AG04449 (cell line): ENCODE measurements around the gene CYP4F22.
"Not testable (repeated sequence)": the region's sequence is repeated elsewhere in the genome, so short reads cannot be mapped to it uniquely, and the experiment has no call there.

Experiments
- CTCF ChIA-PET: fragments of 350-600 bp; formaldehyde crosslinking; extraction: SDS; loops from one replicate; lab custom pipeline; 2021; ENCODE audit warnings: antibody characterized with exemption; lab: Yijun Ruan, JAX
- POLR2A ChIA-PET: fragments of 400-600, 350-600 bp; formaldehyde crosslinking; extraction: SDS; loops from one replicate; lab custom pipeline; 2020; ENCODE audit warnings: antibody characterized with exemption, inconsistent platforms; lab: Yijun Ruan, JAX
- DNase-seq: peaks from one replicate; pipeline ENCODE4 v3.0.0-alpha.2; 2010; ENCODE audit warnings: low read depth, low spot score
- H3K4me3 ChIP-seq: 2 replicates; pipeline ENCODE4 v1.5.1; 2011; ENCODE audit warnings: low read depth, mild to moderate bottlenecking, control low read depth, low read length
- TF ChIP-seq, protein P1 (sequence below): IDR thresholded peaks from one replicate; pipeline ENCODE4 v1.5.1; 2011; ENCODE audit warnings: mild to moderate bottlenecking, moderate library complexity, low read length, control low read depth, inconsistent platforms; ENCODE audit not compliant: insufficient read depth; ENCODE audit errors: missing control alignments

CYP4F22 gene

DNA sequence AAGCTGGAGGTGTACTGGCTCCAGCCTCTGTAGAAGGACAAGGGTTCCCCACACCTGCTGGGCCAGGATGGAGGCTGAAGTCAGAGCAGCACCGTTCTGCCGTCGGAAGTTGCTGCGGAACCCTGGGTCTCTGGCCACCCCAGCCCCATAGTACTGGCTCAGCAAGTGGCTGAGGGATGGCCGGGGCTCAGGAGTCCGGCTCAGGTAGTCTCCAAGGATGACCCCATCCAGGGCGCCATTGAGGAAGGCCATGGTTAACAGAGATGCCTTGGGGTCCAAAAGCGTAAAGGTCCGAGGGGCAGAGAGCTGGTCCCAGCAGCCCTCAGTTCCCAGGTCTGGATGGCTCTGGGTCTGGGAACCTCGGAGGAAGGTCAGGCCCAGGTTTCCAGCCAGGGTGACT lies 32.7 kb upstream of the CYP4F22 start:
- TF ChIP-seq, protein P1, sequence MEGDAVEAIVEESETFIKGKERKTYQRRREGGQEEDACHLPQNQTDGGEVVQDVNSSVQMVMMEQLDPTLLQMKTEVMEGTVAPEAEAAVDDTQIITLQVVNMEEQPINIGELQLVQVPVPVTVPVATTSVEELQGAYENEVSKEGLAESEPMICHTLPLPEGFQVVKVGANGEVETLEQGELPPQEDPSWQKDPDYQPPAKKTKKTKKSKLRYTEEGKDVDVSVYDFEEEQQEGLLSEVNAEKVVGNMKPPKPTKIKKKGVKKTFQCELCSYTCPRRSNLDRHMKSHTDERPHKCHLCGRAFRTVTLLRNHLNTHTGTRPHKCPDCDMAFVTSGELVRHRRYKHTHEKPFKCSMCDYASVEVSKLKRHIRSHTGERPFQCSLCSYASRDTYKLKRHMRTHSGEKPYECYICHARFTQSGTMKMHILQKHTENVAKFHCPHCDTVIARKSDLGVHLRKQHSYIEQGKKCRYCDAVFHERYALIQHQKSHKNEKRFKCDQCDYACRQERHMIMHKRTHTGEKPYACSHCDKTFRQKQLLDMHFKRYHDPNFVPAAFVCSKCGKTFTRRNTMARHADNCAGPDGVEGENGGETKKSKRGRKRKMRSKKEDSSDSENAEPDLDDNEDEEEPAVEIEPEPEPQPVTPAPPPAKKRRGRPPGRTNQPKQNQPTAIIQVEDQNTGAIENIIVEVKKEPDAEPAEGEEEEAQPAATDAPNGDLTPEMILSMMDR, result no peak

DNA sequence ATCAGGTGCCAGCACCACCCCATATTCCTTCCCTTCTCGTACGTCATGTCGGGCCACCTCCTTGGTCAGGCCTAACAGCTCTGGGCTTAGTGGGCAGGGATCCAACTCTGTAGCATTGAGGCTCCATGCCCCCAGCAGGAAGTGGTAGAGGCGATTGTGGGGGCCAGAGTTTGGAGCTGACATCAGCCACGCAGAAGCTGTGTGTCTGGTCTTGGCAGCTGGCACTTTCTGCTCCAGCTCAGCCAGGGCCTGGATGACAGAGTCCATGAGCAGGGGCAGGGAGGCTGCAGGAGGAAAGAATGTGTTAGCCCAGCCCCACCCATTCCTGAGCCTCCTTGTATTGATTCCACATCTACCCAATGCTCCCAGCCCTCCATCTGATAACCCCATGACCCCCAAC lies 32.0 kb upstream of the CYP4F22 start:
- no peak for DNase-seq
- CTCF ChIA-PET, result interaction anchor here (1.0 kb wide), 1 partner anchor 9 kb away, joined by 3 read pairs; no protein-coding TSS in a partner anchor

More for the DNA sequence above, 32.7 kb upstream of the CYP4F22 start:
- POLR2A ChIA-PET, result no interaction called here
- H3K4me3 ChIP-seq, result no peak overlapping the region
- DNase-seq, result no peak
- CTCF ChIA-PET, result no interaction called here

DNA sequence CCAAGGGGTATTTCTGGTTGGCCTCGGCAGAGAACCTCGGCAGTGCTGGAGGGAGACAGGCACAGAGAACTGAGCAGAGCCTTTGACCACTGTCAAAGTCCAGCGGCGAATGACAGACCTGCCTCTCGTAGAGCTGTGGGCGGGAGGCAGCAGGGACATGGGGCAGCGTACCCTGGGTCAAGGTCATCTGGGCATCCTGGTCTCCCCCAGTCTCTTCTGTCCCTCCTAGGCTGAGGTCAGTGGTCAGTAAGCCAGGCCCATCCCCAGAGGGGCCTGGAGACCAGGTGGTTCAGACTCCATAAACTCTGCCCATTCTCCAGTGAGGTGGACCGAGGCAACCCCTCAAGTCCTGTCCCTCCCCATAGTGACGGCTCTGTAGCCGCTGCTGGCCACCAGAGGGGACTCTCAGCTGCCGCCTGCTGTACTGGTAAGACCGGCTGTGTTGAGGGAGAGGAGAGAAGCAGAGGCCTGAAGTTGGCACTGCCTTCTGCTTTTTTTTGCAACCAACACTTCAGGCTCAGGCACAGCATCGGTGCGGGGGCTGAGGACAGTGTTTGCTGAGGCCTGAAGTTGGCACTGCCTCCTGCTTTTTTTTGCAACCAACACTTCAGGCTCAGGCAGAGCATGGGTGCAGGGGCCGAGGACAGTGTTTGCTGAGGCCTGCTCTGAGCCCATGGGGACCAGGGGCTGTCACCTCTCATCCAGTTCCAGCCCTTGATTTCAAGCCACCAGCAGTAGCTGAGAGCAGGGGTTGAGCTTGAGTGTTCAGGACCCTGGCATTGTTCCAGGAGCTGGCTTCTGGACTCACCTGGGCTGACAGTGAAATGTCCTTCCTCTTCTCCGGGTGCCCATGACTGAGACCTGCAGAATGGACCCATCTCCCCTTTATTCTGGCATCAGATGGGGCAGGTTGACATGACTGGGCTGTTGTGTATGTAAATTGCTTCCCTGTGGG lies 28.7 kb upstream of the CYP4F22 start, which contains the start of gene PGLYRP2:
PGLYRP2 (minus strand) TSS at position 111 of the 955 bp plus-strand sequence. CDS start 130 bp downstream, outside the sequence.
- DNase-seq, result no peak
- CTCF ChIA-PET, result no interaction called here
- H3K4me3 ChIP-seq, result no peak within 1 kb of the TSS

More for the DNA sequence above, 32.0 kb upstream of the CYP4F22 start:
- TF ChIP-seq, protein P1, result no peak
- POLR2A ChIA-PET, result no interaction called here
- no peak overlapping the region for H3K4me3 ChIP-seq

DNA sequence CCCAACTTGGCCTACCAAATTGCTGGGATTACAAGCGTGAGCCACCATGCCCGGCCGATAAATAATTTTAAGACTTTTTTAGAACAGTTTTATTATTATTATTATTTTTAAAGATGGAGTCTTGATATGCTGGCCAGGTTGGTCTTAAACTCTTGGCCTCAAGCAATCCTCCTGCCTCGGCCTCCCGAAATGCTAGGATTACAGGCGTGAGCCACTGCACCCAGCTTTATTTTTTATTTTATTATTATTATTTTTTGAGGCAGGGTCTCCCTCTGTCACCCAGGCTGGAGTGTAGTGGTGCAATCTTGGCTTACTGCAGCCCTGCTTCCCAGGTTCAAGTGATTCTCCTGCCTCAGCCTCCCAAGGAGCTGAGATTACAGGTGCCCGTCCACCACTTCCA lies 27.3 kb upstream of the CYP4F22 start:
- DNase-seq, POLR2A ChIA-PET, H3K4me3 ChIP-seq: not testable (repeated sequence)
- CTCF ChIA-PET, result interaction anchor here (0.9 kb wide), 1 partner anchor 389 kb away, joined by 3 read pairs; no protein-coding TSS in a partner anchor

More for the DNA sequence above, 28.7 kb upstream of the CYP4F22 start, which contains the start of gene PGLYRP2:
- TF ChIP-seq, protein P1, result no peak
- POLR2A ChIA-PET, result no interaction called here

DNA sequence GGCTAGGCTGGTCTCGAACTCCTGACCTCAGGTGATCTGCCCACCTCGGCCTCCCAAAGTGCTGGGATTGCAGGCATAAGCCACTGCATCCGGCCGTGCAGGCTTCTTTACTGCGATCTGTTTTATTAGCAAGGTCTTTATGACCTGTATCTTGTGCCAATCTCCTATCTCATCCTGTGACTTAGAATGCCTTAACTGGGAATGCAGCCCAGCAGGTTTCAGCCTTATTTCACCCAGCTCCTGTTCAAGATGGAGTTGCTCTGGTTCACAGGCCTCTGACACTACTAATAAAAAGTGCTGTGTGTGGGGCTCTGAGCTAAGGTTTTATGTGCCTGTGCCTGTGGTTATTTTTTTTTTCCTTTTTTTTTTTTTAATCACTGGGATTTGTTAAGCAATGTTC lies 22.6 kb upstream of the CYP4F22 start:
- POLR2A ChIA-PET, DNase-seq, H3K4me3 ChIP-seq: not testable (repeated sequence)
- CTCF ChIA-PET, result interaction anchor here (0.8 kb wide), 1 partner anchor 26 kb away, joined by 3 read pairs; no protein-coding TSS in a partner anchor

DNA sequence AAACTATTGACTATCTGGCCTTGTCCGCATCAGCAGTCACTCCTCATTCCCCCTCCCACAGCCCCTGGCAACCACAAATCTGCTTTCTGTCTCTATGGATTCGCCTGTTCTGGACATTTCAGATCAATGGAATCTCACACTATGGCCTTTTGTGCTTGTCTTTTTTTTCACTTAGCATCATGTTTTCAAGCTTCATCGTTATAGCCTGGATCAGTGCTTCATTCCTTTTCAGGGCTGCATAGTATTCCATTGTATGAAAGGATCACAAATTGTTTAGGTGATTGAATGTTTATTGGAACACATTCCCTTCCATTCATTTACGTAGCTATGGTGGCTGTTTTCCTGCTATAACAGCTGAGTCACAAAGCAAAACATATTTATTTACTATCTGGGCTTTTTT lies 21.3 kb upstream of the CYP4F22 start:
- TF ChIP-seq, protein P1, result no peak
- POLR2A ChIA-PET, result no interaction called here
- no peak for DNase-seq
- CTCF ChIA-PET, result no interaction called here
- H3K4me3 ChIP-seq, result no peak overlapping the region

DNA sequence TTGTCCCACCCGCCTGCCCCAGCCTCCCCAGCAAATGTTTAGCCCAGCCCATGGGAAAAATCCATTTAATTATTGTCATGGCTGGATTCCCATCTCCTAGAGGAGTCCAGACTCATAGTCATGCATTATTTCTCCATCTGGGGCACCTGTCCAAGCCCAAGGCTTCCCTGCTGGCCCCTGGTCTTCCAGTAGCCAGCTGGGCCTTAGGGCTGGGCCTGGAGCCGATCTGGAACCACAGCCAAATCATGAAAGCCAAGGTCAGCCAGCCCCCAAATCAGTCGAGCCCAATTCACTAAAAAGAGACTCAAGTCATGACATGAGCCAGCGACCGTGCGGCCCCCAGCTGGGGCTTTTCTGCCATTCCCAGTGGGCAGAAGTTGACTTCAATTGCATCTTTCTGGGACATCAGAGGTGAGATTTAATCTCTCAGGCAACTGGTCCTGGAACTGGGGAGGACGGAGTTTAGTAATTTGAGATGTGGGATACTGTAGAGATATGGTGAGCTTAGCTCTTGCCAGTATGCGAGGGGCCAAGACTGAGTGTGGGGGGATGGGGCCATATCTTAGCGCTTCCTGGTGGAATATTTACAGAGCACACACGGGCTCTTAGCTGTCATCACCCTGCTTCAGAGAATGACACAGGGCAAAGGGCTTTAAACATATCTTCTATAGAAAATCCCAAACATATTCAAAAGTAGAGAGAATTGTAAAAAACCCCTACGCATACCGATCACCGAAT lies 19.7 kb upstream of the CYP4F22 start:
- H3K4me3 ChIP-seq, result no peak overlapping the region
- POLR2A ChIA-PET, result no interaction called here
- TF ChIP-seq, protein P1, result no peak
- DNase-seq, result no peak
- CTCF ChIA-PET, result no interaction called here
